SU-DHL-6 (cell line): ENCODE measurements around the gene SERP1.
A peak's percentile ranks its signal among the peaks of the same experiment; 100 is the strongest.

Experiments used
- H2AFZ ChIP-seq: fragments of 200-600 bp; sonication (generic); 2 replicates; pipeline ENCODE4 v1.6.1; 2014; ENCODE audit warnings: low read depth, mild to moderate bottlenecking, moderate library complexity, mixed read lengths, antibody characterized with exemption, low read length; ENCODE audit not compliant: severe bottlenecking
- H3F3A ChIP-seq: fragments of 200-600 bp; shearing (Covaris generic); 2 replicates; pipeline ENCODE4 v1.6.0; 2016; ENCODE audit warnings: antibody characterized with exemption, mild to moderate bottlenecking; ENCODE audit not compliant: insufficient read depth
- H3K27ac ChIP-seq: fragments of 200-600 bp; sonication (generic); 2 replicates; pipeline ENCODE4 v1.5.1; 2016; ENCODE audit warnings: low read depth, mild to moderate bottlenecking, low read length, moderate library complexity, mixed read lengths
- H3K27me3 ChIP-seq: fragments of 200-600 bp; sonication (generic), shearing (Covaris generic); 2 replicates; pipeline ENCODE4 v1.6.0; 2014; ENCODE audit warnings: mild to moderate bottlenecking, low read length
- H3K36me3 ChIP-seq: fragments of 200-600 bp; sonication (generic); 2 replicates; pipeline ENCODE4 v1.6.1; 2014; ENCODE audit warnings: mild to moderate bottlenecking, low read length, mixed read lengths
- H3K4me2 ChIP-seq: fragments of 300-600, 200-600 bp; shearing (Covaris generic), sonication (generic); 2 replicates; pipeline ENCODE4 v1.6.0; 2014; ENCODE audit warnings: low read length, low read depth, mild to moderate bottlenecking; ENCODE audit not compliant: poor library complexity, severe bottlenecking
- H3K4me3 ChIP-seq: fragments of 200-600 bp; sonication (generic); 2 replicates; pipeline ENCODE4 v1.5.1; 2014; ENCODE audit warnings: antibody characterized with exemption, low read length, mild to moderate bottlenecking, mixed read lengths; ENCODE audit not compliant: insufficient read depth, poor library complexity, severe bottlenecking
- H3K79me2 ChIP-seq: fragments of 200-600 bp; sonication (generic); 2 replicates; pipeline ENCODE4 v1.6.1; 2014; ENCODE audit warnings: mild to moderate bottlenecking, low read length, moderate library complexity; ENCODE audit not compliant: insufficient read depth
- H3K9ac ChIP-seq: fragments of 200-600 bp; sonication (generic); 2 replicates; pipeline ENCODE4 v1.7.0; 2014; ENCODE audit warnings: mild to moderate bottlenecking, low read length
- H3K9me2 ChIP-seq: fragments of 200-600 bp; sonication (generic); replicated peaks from 2 replicates; pipeline ENCODE4 v1.6.1; 2014; ENCODE audit warnings: low read length; ENCODE audit not compliant: insufficient read depth
- H3K9me3 ChIP-seq: fragments of 200-600 bp; sonication (generic); 2 replicates; pipeline ENCODE4 v1.6.1; 2014; ENCODE audit warnings: low read length, mixed read lengths; ENCODE audit not compliant: insufficient read depth
- H4K20me1 ChIP-seq: fragments of 200-600 bp; sonication (generic); 2 replicates; pipeline ENCODE4 v1.6.1; 2014; ENCODE audit warnings: low read depth, mild to moderate bottlenecking, antibody characterized with exemption, low read length, moderate library complexity, mixed read lengths
- EZH2phosphoT487 ChIP-seq: fragments of 200-600 bp; sonication (generic), shearing (Covaris generic); conservative IDR thresholded peaks from 2 replicates; pipeline ENCODE4 v1.6.1; 2018; ENCODE audit warnings: mild to moderate bottlenecking, antibody characterized with exemption, low read length, moderate library complexity, mixed read lengths
- TF ChIP-seq, protein P1 (sequence below): fragments of 200-600 bp; sonication (generic); IDR thresholded peaks from one replicate; pipeline ENCODE4 v1.5.1; 2017; ENCODE audit warnings: antibody characterized with exemption, mild to moderate bottlenecking, low read length, moderate library complexity; ENCODE audit not compliant: insufficient read depth, poor library complexity, severe bottlenecking

SERP1 gene

DNA sequence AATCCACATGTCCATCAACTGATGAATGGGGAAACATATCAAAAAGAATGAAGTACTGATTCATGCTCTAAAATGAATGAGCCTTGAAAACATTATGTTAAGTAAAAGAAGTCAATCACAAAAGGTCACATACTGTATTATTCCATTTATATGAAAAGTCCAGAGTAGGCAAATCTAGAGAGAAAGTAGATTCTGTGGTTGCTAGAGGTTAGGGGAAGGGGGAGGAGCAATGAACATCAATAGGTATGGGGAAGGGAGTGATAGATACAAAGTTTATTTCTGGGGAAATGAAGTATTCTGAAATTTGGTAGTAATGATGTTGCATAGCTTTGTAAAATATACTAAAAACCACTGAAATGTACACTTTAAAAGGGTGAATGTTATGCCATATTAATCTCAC is 14.5 kb downstream of the SERP1 start:
- Histone ChIP-seq H3K9ac (no peak overlapping the region), H3F3A (no peaks in the 10 kb centered on the region; the same call in 1 of the 2 replicates), H3K27ac (no peak overlapping the region), H2AFZ (no peak overlapping the region), H3K79me2 (no peaks in the 10 kb centered on the region), H3K9me2 (no peaks in the 10 kb centered on the region), H3K27me3 (no peaks in the 10 kb centered on the region), H3K4me2 (no peak overlapping the region), H3K4me3 (no peak overlapping the region), H3K36me3 (no peaks in the 10 kb centered on the region), H4K20me1 (no peaks in the 10 kb centered on the region), H3K9me3 (no peaks in the 10 kb centered on the region)
- no peak for TF ChIP-seq EZH2phosphoT487
- TF ChIP-seq, protein P1, sequence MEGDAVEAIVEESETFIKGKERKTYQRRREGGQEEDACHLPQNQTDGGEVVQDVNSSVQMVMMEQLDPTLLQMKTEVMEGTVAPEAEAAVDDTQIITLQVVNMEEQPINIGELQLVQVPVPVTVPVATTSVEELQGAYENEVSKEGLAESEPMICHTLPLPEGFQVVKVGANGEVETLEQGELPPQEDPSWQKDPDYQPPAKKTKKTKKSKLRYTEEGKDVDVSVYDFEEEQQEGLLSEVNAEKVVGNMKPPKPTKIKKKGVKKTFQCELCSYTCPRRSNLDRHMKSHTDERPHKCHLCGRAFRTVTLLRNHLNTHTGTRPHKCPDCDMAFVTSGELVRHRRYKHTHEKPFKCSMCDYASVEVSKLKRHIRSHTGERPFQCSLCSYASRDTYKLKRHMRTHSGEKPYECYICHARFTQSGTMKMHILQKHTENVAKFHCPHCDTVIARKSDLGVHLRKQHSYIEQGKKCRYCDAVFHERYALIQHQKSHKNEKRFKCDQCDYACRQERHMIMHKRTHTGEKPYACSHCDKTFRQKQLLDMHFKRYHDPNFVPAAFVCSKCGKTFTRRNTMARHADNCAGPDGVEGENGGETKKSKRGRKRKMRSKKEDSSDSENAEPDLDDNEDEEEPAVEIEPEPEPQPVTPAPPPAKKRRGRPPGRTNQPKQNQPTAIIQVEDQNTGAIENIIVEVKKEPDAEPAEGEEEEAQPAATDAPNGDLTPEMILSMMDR: no peak

DNA sequence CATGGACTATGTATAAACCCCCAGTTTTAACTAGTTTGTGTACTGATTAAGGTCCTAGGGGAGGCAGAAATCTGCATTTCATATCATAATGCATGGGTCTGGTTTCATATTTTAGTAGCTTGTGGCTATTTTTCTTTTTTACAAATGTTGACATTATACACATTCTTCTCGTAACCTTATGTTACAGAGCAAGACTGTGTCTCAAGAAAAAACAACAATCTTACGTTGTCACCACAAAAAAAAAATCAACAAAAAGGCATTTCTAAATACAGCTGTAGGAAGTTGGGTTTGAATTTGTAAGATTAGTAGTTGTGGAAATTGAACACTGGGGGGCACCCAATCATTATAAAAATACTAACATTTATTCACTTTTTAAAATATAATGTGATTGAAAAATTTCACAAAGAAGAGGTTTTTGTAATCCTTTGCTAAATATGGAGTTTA is 17.9 kb downstream of the SERP1 start:
- Histone ChIP-seq H3K4me3 (no peak overlapping the region), H3K27ac (no peak overlapping the region), H3K4me2 (no peak overlapping the region), H2AFZ (no peak overlapping the region), H3K36me3 (no peaks in the 10 kb centered on the region), H3K9me2 (no peaks in the 10 kb centered on the region), H3K9me3 (no peaks in the 10 kb centered on the region), H3K27me3 (no peaks in the 10 kb centered on the region), H3K9ac (no peak overlapping the region), H3F3A (no peaks in the 10 kb centered on the region), H4K20me1 (no peaks in the 10 kb centered on the region), H3K79me2 (no peaks in the 10 kb centered on the region)
- TF ChIP-seq, protein P1: peak; percentile 28
- no peak for TF ChIP-seq EZH2phosphoT487

DNA sequence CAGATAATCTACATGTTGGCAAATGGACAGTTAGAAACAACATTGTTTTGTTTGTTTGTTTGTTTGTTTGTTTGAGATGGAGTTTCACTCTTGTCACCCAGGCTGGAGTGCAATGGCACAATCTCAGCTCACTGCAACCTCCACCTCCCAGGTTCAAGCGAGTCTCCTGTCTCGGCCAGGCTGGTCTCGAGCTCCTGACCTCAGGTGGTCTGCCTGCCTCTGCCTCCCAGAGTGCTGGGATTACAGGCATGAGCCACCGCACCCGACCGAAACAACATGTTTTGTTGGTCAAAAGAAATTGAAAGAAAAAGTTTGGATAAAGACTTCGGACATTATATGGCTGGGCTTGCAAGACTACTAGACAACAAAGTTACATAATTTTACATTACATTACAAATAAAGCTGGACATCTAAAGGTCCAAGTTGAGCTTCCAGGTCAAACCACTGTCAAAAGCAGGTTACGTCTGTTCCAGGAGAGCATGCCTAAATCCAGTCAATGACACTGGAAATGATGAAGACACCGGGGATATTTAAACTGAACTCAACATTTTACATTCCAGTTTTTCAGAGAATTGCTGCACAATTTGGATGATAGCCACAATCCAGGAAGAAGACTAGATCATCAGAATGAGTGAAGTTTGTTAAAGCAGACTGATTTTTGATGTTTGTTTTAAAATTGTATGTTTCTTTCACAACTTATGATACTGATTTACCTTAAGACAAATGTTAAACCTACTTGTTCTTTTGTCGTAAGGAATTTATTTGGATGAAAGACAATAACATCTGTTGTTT is 18.6 kb downstream of the SERP1 start:
- no peak overlapping the region for H3K4me2 ChIP-seq

More for the DNA sequence above, 18.6 kb downstream of the SERP1 start:
- H3K27ac ChIP-seq: no peak overlapping the region
- no peaks in the 10 kb centered on the region for H3K79me2 ChIP-seq
- no peak overlapping the region for H2AFZ ChIP-seq
- no peak overlapping the region for H3K9ac ChIP-seq
- no peak for TF ChIP-seq EZH2phosphoT487
- TF ChIP-seq, protein P1: no peak
- no peaks in the 10 kb centered on the region for H4K20me1 ChIP-seq
- no peaks in the 10 kb centered on the region for H3K9me3 ChIP-seq
- H3K36me3 ChIP-seq: no peaks in the 10 kb centered on the region
- H3F3A ChIP-seq: no peaks in the 10 kb centered on the region
- H3K4me3 ChIP-seq: no peak overlapping the region
- H3K9me2 ChIP-seq: no peaks in the 10 kb centered on the region
- H3K27me3 ChIP-seq: no peaks in the 10 kb centered on the region
